ENCODE measurements around the gene ATP5ME.
"Not testable (repeated sequence)": the region's sequence is repeated elsewhere in the genome, so short reads cannot be mapped to it uniquely, and the experiment has no call there.

ATP5ME gene

GRCh38 chr4:653831-654502, 20.1 kb downstream of the ATP5ME start:
- no peak for DNase-seq

- DNase-seq = no peak
These were observed 20.8 kb downstream of the ATP5ME start for GRCh38 chr4:653080-653821.

- no peak for DNase-seq
These were observed 22.0 kb downstream of the ATP5ME start for GRCh38 chr4:651884-652642.

- DNase-seq = no peak
These were observed 22.9 kb downstream of the ATP5ME start for GRCh38 chr4:650951-651883.

GRCh38 chr4:650461-650860, 23.6 kb downstream of the ATP5ME start:
- DNase-seq = no peak

- no peak for DNase-seq
These were observed 24.2 kb downstream of the ATP5ME start for GRCh38 chr4:649751-650310.

GRCh38 chr4:649293-649625, 24.8 kb downstream of the ATP5ME start:
- DNase-seq = no peak

GRCh38 chr4:648579-649292, 25.3 kb downstream of the ATP5ME start:
- DNase-seq = no peak

- no peak for DNase-seq
These were observed 26.6 kb downstream of the ATP5ME start for GRCh38 chr4:647481-647880.

GRCh38 chr4:646460-646859, 27.6 kb downstream of the ATP5ME start:
- DNase-seq = peak; percentile 62

- not testable (repeated sequence) for DNase-seq
These were observed 31.7 kb downstream of the ATP5ME start for GRCh38 chr4:642366-642765.

- no peak for DNase-seq
These were observed 36.4 kb downstream of the ATP5ME start for GRCh38 chr4:637536-638280.

- DNase-seq = no peak
These were observed 37.4 kb downstream of the ATP5ME start for GRCh38 chr4:636628-637159.

- DNase-seq = no peak
These were observed 38.0 kb downstream of the ATP5ME start for GRCh38 chr4:635851-636627.

- not testable (repeated sequence) for DNase-seq
These were observed 38.8 kb downstream of the ATP5ME start for GRCh38 chr4:635066-635835.

GRCh38 chr4:634599-634985, 39.5 kb downstream of the ATP5ME start:
- DNase-seq = no peak

- no peak for DNase-seq
These were observed 40.0 kb downstream of the ATP5ME start for GRCh38 chr4:633976-634598.

GRCh38 chr4:633406-633805, 40.7 kb downstream of the ATP5ME start:
- no peak for DNase-seq

- no peak for DNase-seq
These were observed 41.1 kb downstream of the ATP5ME start for GRCh38 chr4:632926-633325.
